OCI-LY7 (cell line): Measurements from ENCODE around the gene NLGN4X. TPM values are rescaled to one million over a fixed set of nuclear protein-coding genes. Genes with fewer than 3 reads are reported as not detected.

Experiments used
- BruUV-seq: library from RNA; stranded (reverse); fragments of 400-500 nt; replicated peaks from 2 replicates; lab custom pipeline; 2021; lab: Mats Ljungman, UMichigan
- CTCF ChIA-PET: fragments of 300-600 bp; sonication (Branson Sonifier 250); formaldehyde crosslinking; loops from one replicate; lab custom pipeline; 2022; ENCODE audit warnings: antibody characterized with exemption; ENCODE audit not compliant: unreplicated experiment; lab: Charles Lee
- POLR2A ChIA-PET: fragments of 300-600 bp; sonication (Branson Sonifier 250); formaldehyde crosslinking; loops from one replicate; lab custom pipeline; 2022; ENCODE audit warnings: antibody characterized with exemption; lab: Charles Lee
- DNase-seq: peaks from one replicate; pipeline ENCODE4 v3.0.0-alpha.2; 2015; ENCODE audit warnings: low spot score
- H2AFZ ChIP-seq: fragments of 200-600 bp; sonication (generic), shearing (Covaris generic); 2 replicates; pipeline ENCODE4 v1.6.1; 2014; ENCODE audit warnings: mild to moderate bottlenecking, antibody characterized with exemption, low read length, moderate library complexity
- H3K27ac ChIP-seq: fragments of 200-600 bp; sonication (generic); 2 replicates; pipeline ENCODE4 v1.5.1; 2014; ENCODE audit warnings: mixed run types, low read depth, mild to moderate bottlenecking, moderate library complexity, low read length, inconsistent platforms; ENCODE audit not compliant: poor library complexity, severe bottlenecking
- H3K36me3 ChIP-seq: fragments of 200-600 bp; sonication (generic); 2 replicates; pipeline ENCODE4 v1.6.1; 2014; ENCODE audit warnings: mild to moderate bottlenecking, antibody characterized with exemption, low read length, moderate library complexity, mixed read lengths; ENCODE audit not compliant: insufficient read depth
- H3K4me1 ChIP-seq: fragments of 200-600 bp; sonication (generic); 2 replicates; pipeline ENCODE4 v1.5.1; 2014; ENCODE audit warnings: mild to moderate bottlenecking, low read length; ENCODE audit not compliant: insufficient read depth, poor library complexity, severe bottlenecking
- H3K4me2 ChIP-seq: fragments of 200-600 bp; sonication (generic); 2 replicates; pipeline ENCODE4 v1.6.1; 2014; ENCODE audit warnings: mild to moderate bottlenecking, low read length
- H3K4me3 ChIP-seq: fragments of 200-600 bp; sonication (generic); 2 replicates; pipeline ENCODE4 v1.5.1; 2014; ENCODE audit warnings: mild to moderate bottlenecking, low read depth, low read length; ENCODE audit not compliant: poor library complexity, severe bottlenecking
- H3K79me2 ChIP-seq: fragments of 200-600 bp; sonication (generic); 2 replicates; pipeline ENCODE4 v1.6.1; 2016; ENCODE audit warnings: low read depth, mild to moderate bottlenecking, low read length, moderate library complexity, mixed read lengths; ENCODE audit not compliant: insufficient read depth
- H3K9me2 ChIP-seq: fragments of 200-600 bp; sonication (generic); 2 replicates; pipeline ENCODE4 v1.6.1; 2016; ENCODE audit warnings: mild to moderate bottlenecking, low read length, mixed read lengths; ENCODE audit not compliant: insufficient read depth
- H3K9me3 ChIP-seq: fragments of 200-600 bp; sonication (generic); 2 replicates; pipeline ENCODE4 v1.6.1; 2014; ENCODE audit warnings: mild to moderate bottlenecking, mixed run types, low read length, mixed read lengths
- H4K20me1 ChIP-seq: fragments of 200-600 bp; sonication (generic); 2 replicates; pipeline ENCODE4 v1.6.1; 2014; ENCODE audit warnings: mild to moderate bottlenecking, antibody characterized with exemption, low read length, moderate library complexity, mixed read lengths; ENCODE audit not compliant: insufficient read depth
- CTCF ChIP-seq: fragments of 200-600 bp; sonication (generic); conservative IDR thresholded peaks from 2 replicates; pipeline ENCODE4 v1.5.1; 2014; ENCODE audit warnings: mild to moderate bottlenecking, antibody characterized with exemption, low read length, moderate library complexity, mixed read lengths
- EZH2phosphoT487 ChIP-seq: fragments of 200-600 bp; sonication (generic); IDR thresholded peaks from 2 replicates; pipeline ENCODE4 v1.6.1; 2018; ENCODE audit warnings: low read depth, borderline replicate concordance, mild to moderate bottlenecking, mixed run types, antibody characterized with exemption, low read length, moderate library complexity, mixed read lengths
- intact Hi-C: fragments of 100-400 bp; cut with micrococcal nuclease; formaldehyde crosslinking; loops from one replicate; pipeline ENCODE4 v1.10.0; 2022; ENCODE audit not compliant: unreplicated experiment
- total RNA-seq, 2 experiments: library from RNA; depleted of rRNA in 1 of 2; stranded (reverse); fragments of >200 nt in 1 of 2; shearing (Covaris generic) in 1 of 2; gene quantifications; 2 replicates each; pipeline ENCODE4 v1.2.3, GENCODE V29; 2014 to 2022

The NLGN4X gene
- total RNA-seq, 2 experiments from 2014 or later = 0.55 TPM; not detected in 1

GRCh38 chrX:5965406-5965805 lies 263.3 kb downstream of the NLGN4X start:
- H3K27ac ChIP-seq = no peak overlapping the region
- H3K79me2 ChIP-seq = no peaks in the 10 kb centered on the region
- TF ChIP-seq CTCF (no peak), EZH2phosphoT487 (no peak)
- no peaks in the 10 kb centered on the region for H3K9me2 ChIP-seq
- H3K4me1 ChIP-seq = no peaks in the 10 kb centered on the region
- no peak for DNase-seq
- ChIA-PET POLR2A (no interaction called here), CTCF (no interaction called here)
- H4K20me1 ChIP-seq = no peaks in the 10 kb centered on the region
- H2AFZ ChIP-seq = no peak overlapping the region
- H3K4me2 ChIP-seq = no peak overlapping the region
- H3K36me3 ChIP-seq = no peaks in the 10 kb centered on the region
- no TSS peak for BruUV-seq
- no peak overlapping the region for H3K4me3 ChIP-seq
- intact Hi-C loops = no loop called here
- no peaks in the 10 kb centered on the region for H3K9me3 ChIP-seq

- no peaks in the 10 kb centered on the region for H4K20me1 ChIP-seq
- TF ChIP-seq EZH2phosphoT487 (no peak), CTCF (no peak)
- no TSS peak for BruUV-seq
- H3K9me2 ChIP-seq = no peaks in the 10 kb centered on the region
- no peaks in the 10 kb centered on the region for H3K9me3 ChIP-seq
- H2AFZ ChIP-seq = no peak overlapping the region
- ChIA-PET POLR2A (no interaction called here), CTCF (no interaction called here)
- H3K4me1 ChIP-seq = no peaks in the 10 kb centered on the region
- H3K36me3 ChIP-seq = no peaks in the 10 kb centered on the region
- DNase-seq = no peak
- intact Hi-C loops = no loop called here
- no peak overlapping the region for H3K4me3 ChIP-seq
- H3K27ac ChIP-seq = no peak overlapping the region
- no peaks in the 10 kb centered on the region for H3K79me2 ChIP-seq
- H3K4me2 ChIP-seq = no peak overlapping the region
Measured at GRCh38 chrX:5959286-5959685, 269.4 kb downstream of the NLGN4X start.

DNA sequence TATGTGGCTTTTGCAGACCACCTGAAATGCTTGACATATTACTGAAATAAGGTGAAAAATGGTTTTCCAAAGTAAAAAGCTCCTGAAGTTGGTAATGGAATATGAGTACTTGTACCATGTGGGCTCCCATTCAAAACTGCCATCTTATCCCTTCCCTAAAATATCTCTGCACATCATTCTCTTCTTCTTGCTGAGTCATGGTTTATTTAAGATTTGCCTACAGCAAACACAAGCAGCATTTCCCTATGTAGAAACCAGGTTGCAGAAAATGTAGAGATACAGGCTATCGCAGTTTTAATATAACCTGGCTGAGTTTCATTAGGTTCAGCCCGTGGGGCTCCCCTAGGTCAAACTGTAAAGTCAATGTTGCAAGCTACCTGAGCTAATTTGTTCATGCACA lies 270.1 kb downstream of the NLGN4X start:
- TF ChIP-seq EZH2phosphoT487 (no peak), CTCF (no peak)
- Histone ChIP-seq H3K27ac (no peak overlapping the region), H3K4me3 (no peak overlapping the region), H4K20me1 (no peaks in the 10 kb centered on the region), H3K36me3 (no peaks in the 10 kb centered on the region), H3K4me2 (no peak overlapping the region), H3K79me2 (no peaks in the 10 kb centered on the region), H3K9me2 (no peaks in the 10 kb centered on the region), H2AFZ (no peak overlapping the region), H3K4me1 (no peaks in the 10 kb centered on the region), H3K9me3 (no peaks in the 10 kb centered on the region)
- DNase-seq = no peak
- no TSS peak for BruUV-seq
- intact Hi-C loops = no loop called here
- ChIA-PET CTCF (no interaction called here), POLR2A (no interaction called here)
